HepG2 (cell line): ENCODE results near the gene TNFSF12.

Experiments used
- EZH2 ChIP-seq: conservative IDR thresholded peaks from 2 replicates; pipeline ENCODE4 v1.6.1; 2012; ENCODE audit warnings: mild to moderate bottlenecking, low read depth, low read length, moderate library complexity
- KLF9 ChIP-seq: IDR thresholded peaks from 2 replicates; pipeline ENCODE4 v1.6.1; 2016; ENCODE audit warnings: low read depth
- MAF1 ChIP-seq: sonication (generic); formaldehyde crosslinking; IDR thresholded peaks from 2 replicates; pipeline ENCODE4 v1.5.0; 2020; ENCODE audit warnings: missing genetic modification reagents, borderline replicate concordance
- MEF2D ChIP-seq: sonication (generic); formaldehyde crosslinking; IDR thresholded peaks from 2 replicates; pipeline ENCODE4 v1.5.1; 2020; ENCODE audit warnings: mild to moderate bottlenecking, missing genetic modification reagents
- MXD4 ChIP-seq: IDR thresholded peaks from 2 replicates; pipeline ENCODE4 v1.6.1; 2016; ENCODE audit warnings: mild to moderate bottlenecking, missing biosample characterization, missing genetic modification reagents
- NR2C2 ChIP-seq: sonication (generic); formaldehyde crosslinking; IDR thresholded peaks from 2 replicates; pipeline ENCODE4 v1.4.0; 2020; ENCODE audit warnings: missing genetic modification reagents, mild to moderate bottlenecking, moderate library complexity, borderline replicate concordance
- SMC3 ChIP-seq: IDR thresholded peaks from 2 replicates; pipeline ENCODE4 v1.6.1; 2011; ENCODE audit warnings: low read length, improper control_type of control experiment
- ZNF101 ChIP-seq: sonication (generic); formaldehyde crosslinking; IDR thresholded peaks from 2 replicates; pipeline ENCODE4 v1.4.0; 2020; ENCODE audit warnings: mild to moderate bottlenecking, low read depth, missing genetic modification reagents, borderline replicate concordance
- ZZZ3 ChIP-seq: sonication (generic); formaldehyde crosslinking; IDR thresholded peaks from 2 replicates; pipeline ENCODE4 v1.4.0; 2020; ENCODE audit warnings: missing genetic modification reagents, mild to moderate bottlenecking, borderline replicate concordance
- TF ChIP-seq, protein P1 (sequence below): sonication (generic); formaldehyde crosslinking; IDR thresholded peaks from 2 replicates; pipeline ENCODE4 v1.5.0; 2020; ENCODE audit warnings: mild to moderate bottlenecking, missing genetic modification reagents, moderate library complexity
- TF ChIP-seq, protein P2 (sequence below): IDR thresholded peaks from 2 replicates; pipeline ENCODE4 v1.6.1; 2016; ENCODE audit warnings: low read depth, control low read depth

DNA sequence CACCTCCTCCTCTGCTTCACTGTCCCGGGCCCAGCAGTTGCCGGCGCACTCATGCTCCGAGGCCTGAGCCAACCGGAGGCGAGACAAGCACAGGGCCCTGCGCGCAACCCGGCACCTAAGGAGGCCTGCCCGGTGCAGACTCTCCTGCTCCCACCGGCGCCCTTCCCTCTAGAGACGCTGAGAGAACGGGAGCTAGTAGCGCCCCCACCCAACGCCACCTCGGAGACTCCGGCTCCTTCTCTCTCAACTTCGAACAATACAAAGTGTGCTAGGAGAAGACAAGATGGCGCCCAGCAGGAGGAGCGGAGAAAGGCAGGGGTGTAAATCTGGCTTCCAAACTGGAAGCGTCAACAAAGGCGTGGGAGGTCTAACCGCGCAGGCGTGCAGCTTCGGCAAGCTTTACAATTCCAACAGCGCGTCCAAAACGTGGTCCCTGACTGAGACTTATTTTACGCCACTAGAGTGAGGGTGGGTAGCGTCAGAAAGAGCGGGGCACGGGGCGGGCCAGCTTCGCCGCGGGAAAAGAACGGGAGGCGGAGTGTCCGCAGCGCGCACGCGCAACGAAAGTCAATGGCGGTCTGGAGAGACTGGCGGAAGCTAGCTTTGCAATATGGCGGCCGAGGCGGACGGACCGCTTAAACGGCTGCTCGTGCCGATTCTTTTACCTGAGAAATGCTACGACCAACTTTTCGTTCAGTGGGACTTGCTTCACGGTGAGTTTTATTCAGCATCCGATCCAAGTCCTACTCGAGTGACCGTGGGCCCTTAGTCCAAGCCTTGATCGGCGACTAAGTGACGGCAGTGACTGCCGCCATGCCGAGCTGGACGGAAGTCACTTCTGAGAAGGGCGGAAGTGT lies 34.6 kb downstream of the TNFSF12 start, which contains the start of gene MPDU1:
- TF ChIP-seq ZZZ3 (0 out of 2 replicates have a peak, but pooled peaks have one; percentile 50), SMC3 (no peak), NR2C2 (CRISPR knock-in tag) (peak; percentile 66; the same call in 1 of the 2 replicates), EZH2 (no peak), MAF1 (peak; percentile 90), KLF9 (CRISPR knock-in tag) (no peak), MEF2D (CRISPR knock-in tag) (peak; percentile 20; the same call in 1 of the 2 replicates), MXD4 (CRISPR knock-in tag) (peak; percentile 85), ZNF101 (CRISPR knock-in tag) (no peak)
- TF ChIP-seq, protein P1, sequence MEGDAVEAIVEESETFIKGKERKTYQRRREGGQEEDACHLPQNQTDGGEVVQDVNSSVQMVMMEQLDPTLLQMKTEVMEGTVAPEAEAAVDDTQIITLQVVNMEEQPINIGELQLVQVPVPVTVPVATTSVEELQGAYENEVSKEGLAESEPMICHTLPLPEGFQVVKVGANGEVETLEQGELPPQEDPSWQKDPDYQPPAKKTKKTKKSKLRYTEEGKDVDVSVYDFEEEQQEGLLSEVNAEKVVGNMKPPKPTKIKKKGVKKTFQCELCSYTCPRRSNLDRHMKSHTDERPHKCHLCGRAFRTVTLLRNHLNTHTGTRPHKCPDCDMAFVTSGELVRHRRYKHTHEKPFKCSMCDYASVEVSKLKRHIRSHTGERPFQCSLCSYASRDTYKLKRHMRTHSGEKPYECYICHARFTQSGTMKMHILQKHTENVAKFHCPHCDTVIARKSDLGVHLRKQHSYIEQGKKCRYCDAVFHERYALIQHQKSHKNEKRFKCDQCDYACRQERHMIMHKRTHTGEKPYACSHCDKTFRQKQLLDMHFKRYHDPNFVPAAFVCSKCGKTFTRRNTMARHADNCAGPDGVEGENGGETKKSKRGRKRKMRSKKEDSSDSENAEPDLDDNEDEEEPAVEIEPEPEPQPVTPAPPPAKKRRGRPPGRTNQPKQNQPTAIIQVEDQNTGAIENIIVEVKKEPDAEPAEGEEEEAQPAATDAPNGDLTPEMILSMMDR: peak; percentile 20; the same call in 1 of the 2 replicates
- TF ChIP-seq, protein P2, sequence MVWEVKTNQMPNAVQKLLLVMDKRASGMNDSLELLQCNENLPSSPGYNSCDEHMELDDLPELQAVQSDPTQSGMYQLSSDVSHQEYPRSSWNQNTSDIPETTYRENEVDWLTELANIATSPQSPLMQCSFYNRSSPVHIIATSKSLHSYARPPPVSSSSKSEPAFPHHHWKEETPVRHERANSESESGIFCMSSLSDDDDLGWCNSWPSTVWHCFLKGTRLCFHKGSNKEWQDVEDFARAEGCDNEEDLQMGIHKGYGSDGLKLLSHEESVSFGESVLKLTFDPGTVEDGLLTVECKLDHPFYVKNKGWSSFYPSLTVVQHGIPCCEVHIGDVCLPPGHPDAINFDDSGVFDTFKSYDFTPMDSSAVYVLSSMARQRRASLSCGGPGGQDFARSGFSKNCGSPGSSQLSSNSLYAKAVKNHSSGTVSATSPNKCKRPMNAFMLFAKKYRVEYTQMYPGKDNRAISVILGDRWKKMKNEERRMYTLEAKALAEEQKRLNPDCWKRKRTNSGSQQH (CRISPR knock-in tag): peak; percentile 95
